ENCODE measurements around the gene GSDMA. TPM values are rescaled to one million over a fixed set of nuclear protein-coding genes. Genes with fewer than 3 reads are reported as not detected.

The GSDMA gene, protein sequence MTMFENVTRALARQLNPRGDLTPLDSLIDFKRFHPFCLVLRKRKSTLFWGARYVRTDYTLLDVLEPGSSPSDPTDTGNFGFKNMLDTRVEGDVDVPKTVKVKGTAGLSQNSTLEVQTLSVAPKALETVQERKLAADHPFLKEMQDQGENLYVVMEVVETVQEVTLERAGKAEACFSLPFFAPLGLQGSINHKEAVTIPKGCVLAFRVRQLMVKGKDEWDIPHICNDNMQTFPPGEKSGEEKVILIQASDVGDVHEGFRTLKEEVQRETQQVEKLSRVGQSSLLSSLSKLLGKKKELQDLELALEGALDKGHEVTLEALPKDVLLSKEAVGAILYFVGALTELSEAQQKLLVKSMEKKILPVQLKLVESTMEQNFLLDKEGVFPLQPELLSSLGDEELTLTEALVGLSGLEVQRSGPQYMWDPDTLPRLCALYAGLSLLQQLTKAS
- total RNA-seq, result 0.29 TPM
- long read RNA-seq, result 0 reads

DNA sequence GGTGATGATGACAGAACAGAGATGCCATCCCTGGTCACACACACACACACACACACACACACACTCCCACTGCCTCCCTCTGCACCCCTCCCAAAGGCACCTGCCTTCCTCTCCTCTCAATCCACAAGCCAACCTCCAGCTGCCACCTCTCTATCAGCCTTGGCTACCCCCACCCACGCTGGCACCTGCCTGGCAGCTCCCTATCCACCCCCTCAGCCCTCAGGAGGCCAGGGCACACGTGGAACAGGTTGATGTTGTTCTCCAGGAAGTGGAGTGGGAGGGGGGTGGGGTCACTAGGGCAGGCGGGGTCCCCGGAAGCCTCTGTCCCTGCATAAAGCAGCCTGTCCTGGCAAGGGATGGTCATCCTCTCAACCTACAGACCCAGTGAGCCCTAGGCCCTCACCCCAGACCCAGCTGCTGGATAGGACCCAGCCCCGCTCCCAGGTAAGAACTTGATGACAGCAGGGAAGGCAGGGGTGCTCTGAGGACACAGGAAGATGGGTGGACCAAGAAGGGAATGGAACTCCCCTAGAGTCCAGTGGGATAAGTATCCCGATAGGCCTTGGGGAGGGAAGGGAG, at the start of gene GSDMA:
TSS of gene GSDMA (plus strand) at position 363 of the 579 bp plus-strand sequence. CDS start 2,684 bp downstream, outside the sequence.
- H3K27ac ChIP-seq, result no peak within 1 kb of the TSS
- H3K27me3 ChIP-seq, result no peaks in the 10 kb centered on the region
- DNase-seq (no peak), ATAC-seq (no peak)
- intact Hi-C loops (cut with DNase I), result no loop called here
- H3K36me3 ChIP-seq, result no peaks in the 10 kb centered on the region
- H3K9me3 ChIP-seq, result no peaks in the 10 kb centered on the region
- peaks cover 3% of the 10 kb centered on the region for H3K4me1 ChIP-seq
- TF ChIP-seq, protein P1, sequence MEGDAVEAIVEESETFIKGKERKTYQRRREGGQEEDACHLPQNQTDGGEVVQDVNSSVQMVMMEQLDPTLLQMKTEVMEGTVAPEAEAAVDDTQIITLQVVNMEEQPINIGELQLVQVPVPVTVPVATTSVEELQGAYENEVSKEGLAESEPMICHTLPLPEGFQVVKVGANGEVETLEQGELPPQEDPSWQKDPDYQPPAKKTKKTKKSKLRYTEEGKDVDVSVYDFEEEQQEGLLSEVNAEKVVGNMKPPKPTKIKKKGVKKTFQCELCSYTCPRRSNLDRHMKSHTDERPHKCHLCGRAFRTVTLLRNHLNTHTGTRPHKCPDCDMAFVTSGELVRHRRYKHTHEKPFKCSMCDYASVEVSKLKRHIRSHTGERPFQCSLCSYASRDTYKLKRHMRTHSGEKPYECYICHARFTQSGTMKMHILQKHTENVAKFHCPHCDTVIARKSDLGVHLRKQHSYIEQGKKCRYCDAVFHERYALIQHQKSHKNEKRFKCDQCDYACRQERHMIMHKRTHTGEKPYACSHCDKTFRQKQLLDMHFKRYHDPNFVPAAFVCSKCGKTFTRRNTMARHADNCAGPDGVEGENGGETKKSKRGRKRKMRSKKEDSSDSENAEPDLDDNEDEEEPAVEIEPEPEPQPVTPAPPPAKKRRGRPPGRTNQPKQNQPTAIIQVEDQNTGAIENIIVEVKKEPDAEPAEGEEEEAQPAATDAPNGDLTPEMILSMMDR (IDR thresholded peaks at IDR 0.05), result no peak
- no peak within 1 kb of the TSS for H3K4me3 ChIP-seq

DNA sequence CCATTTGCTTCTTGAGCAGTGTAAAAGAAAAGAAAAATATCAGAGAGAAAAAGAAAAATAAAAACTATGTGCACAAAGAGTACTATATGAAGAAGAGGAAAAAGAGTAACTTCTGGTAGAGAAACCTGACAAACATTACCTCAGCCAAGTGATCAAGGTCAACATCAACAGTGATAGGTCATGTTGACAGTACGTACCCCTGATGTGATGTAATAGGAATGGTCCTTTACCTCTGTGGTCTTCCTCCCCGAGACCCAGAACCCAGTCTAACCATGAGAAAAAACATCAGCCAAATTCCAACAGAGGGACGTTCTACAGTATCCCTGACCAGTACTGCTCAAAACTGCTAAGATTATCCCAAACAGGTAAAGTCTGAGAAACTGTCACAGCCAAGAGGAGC, 48.8 kb upstream of the GSDMA start:
- no peak overlapping the region for H3K27ac ChIP-seq
- no peaks in the 10 kb centered on the region for H3K36me3 ChIP-seq
- TF ChIP-seq, protein P1 (IDR thresholded peaks at IDR 0.05), result no peak
- ATAC-seq, result no peak
- no peak overlapping the region for H3K4me3 ChIP-seq
- DNase-seq, result no peak
- intact Hi-C loops (cut with DNase I), result no loop called here
- no peaks in the 10 kb centered on the region for H3K9me3 ChIP-seq
- no peaks in the 10 kb centered on the region for H3K27me3 ChIP-seq
- no peaks in the 10 kb centered on the region for H3K4me1 ChIP-seq

DNA sequence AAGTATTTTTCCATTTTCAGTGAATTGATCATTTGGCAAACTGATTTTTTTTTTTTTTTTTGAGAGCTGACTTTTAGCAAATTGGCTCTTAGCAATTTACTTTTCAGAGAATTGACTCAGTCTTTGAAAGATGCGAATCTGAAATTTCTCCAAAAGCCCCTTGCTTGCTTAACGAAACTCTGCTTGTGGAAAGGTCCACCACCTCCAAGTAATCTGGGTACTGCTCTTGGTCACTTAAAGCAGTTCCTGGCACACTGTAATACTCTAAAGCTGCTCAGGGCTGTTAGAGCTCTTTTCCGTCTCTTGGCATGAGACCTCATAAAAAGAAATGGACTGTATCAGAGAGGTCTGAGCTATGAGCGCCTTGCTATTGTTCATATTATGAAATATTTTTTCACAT, 47.2 kb upstream of the GSDMA start:
- TF ChIP-seq, protein P1 (IDR thresholded peaks at IDR 0.05), result no peak
- no peak for ATAC-seq
- intact Hi-C loops (cut with DNase I), result no loop called here
- no peak for DNase-seq
- Histone ChIP-seq H3K9me3 (no peaks in the 10 kb centered on the region), H3K27ac (no peak overlapping the region), H3K27me3 (no peaks in the 10 kb centered on the region), H3K36me3 (peaks cover 4% of the 10 kb centered on the region), H3K4me1 (no peaks in the 10 kb centered on the region), H3K4me3 (no peak overlapping the region)

DNA sequence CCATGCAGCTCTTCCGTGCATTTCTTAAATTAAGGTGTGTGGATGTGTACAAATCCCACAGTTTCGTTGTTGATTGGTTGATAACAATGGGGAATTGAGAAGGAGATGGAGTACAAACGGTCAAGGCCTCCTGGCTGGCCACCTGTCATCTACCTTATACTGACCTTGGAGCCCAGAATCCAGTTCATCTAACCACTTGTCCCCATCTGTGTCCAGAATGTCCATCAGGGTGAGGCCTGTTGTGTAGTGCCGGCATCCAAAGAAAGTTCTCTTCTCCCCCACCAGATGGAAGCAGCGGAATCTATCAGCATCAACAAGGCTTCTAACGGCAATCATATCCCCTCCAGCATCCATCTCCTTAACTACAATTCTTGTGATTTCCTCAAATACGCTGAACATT, 45.9 kb upstream of the GSDMA start:
- ATAC-seq (no peak), DNase-seq (peak; percentile 6)
- H3K27me3 ChIP-seq, result no peaks in the 10 kb centered on the region
- H3K4me1 ChIP-seq, result no peaks in the 10 kb centered on the region
- TF ChIP-seq, protein P1 (IDR thresholded peaks at IDR 0.05), result no peak
- no peak overlapping the region for H3K27ac ChIP-seq
- H3K9me3 ChIP-seq, result no peaks in the 10 kb centered on the region
- intact Hi-C loops (cut with DNase I), result no loop called here
- peaks cover 13% of the 10 kb centered on the region for H3K36me3 ChIP-seq
- no peak overlapping the region for H3K4me3 ChIP-seq

DNA sequence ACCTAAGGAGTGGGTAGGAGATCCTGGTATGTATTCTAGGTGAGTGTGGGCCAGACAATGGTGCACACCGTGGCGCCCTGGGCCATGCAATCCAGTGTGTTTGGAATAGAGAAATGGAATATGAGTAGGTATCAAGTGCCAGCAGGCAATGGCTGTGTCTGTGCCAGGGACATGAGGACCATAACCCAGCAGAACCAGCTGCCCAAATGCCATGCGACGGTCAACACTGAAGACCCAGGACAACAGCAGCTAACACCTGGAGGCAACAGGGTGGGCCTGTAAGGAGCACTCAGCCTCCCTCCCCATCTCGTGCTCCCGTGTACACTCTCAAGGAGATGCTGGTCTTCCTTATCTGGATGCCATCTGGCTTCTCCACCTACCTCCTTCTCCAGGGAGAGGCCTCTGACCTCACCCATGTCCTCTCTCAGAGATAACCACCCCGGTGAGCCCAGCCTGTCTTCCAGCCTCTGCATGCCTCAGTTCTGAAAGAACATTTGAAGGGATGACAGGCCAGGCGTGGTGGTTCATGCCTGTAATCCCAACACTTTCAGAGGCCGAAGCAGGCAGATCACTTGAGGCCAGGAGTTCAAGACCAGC, 43.6 kb upstream of the GSDMA start:
- no peaks in the 10 kb centered on the region for H3K27me3 ChIP-seq
- no peak for ATAC-seq
- DNase-seq, result peak; percentile 32
- intact Hi-C loops (cut with DNase I), result no loop called here
- no peak overlapping the region for H3K4me3 ChIP-seq
- H3K27ac ChIP-seq, result no peak overlapping the region
- peaks cover 36% of the 10 kb centered on the region for H3K36me3 ChIP-seq
- no peaks in the 10 kb centered on the region for H3K9me3 ChIP-seq
- H3K4me1 ChIP-seq, result peaks cover 3% of the 10 kb centered on the region
- TF ChIP-seq, protein P1 (IDR thresholded peaks at IDR 0.05), result no peak
